AG04449 (cell line): ENCODE data around the gene IFT172.

Source experiments
- CTCF ChIA-PET: fragments of 350-600 bp; formaldehyde crosslinking; extraction: SDS; loops from one replicate; lab custom pipeline; 2021; ENCODE audit warnings: antibody characterized with exemption; lab: Yijun Ruan, JAX
- POLR2A ChIA-PET: fragments of 400-600, 350-600 bp; formaldehyde crosslinking; extraction: SDS; loops from one replicate; lab custom pipeline; 2020; ENCODE audit warnings: antibody characterized with exemption, inconsistent platforms; lab: Yijun Ruan, JAX
- DNase-seq: peaks from one replicate; pipeline ENCODE4 v3.0.0-alpha.2; 2010; ENCODE audit warnings: low read depth, low spot score
- H3K4me3 ChIP-seq: 2 replicates; pipeline ENCODE4 v1.5.1; 2011; ENCODE audit warnings: low read depth, mild to moderate bottlenecking, control low read depth, low read length
- TF ChIP-seq, protein P1 (sequence below): IDR thresholded peaks from one replicate; pipeline ENCODE4 v1.5.1; 2011; ENCODE audit warnings: mild to moderate bottlenecking, moderate library complexity, low read length, control low read depth, inconsistent platforms; ENCODE audit not compliant: insufficient read depth; ENCODE audit errors: missing control alignments

Gene IFT172

DNA sequence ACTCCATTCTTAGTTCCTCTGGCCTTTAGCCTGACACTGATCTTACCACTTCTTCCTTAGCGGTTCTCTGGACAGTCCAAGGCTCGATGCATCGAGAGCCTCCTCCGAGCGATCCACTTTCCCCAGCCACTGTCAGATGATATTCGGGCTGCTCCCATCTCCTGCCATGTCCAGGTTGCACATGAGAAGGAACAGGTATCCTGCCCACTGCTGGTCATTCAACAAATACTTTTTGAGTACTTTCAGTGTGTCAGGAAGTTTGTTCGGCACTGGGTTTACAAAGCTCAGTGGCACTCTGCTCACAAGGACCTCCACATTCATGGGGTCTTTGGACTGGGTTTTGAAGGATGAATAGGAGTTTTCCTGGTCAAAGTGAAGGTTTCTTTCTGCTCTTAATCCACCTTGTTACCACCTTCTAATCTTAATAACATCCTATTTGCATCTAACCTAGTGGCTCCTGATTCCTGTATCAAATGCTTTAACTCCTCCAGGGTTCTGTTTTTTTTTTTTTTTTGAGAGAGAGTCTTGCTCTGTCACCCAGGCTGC lies 32.9 kb upstream of the IFT172 start:
- DNase-seq: no peak
- TF ChIP-seq, protein P1, sequence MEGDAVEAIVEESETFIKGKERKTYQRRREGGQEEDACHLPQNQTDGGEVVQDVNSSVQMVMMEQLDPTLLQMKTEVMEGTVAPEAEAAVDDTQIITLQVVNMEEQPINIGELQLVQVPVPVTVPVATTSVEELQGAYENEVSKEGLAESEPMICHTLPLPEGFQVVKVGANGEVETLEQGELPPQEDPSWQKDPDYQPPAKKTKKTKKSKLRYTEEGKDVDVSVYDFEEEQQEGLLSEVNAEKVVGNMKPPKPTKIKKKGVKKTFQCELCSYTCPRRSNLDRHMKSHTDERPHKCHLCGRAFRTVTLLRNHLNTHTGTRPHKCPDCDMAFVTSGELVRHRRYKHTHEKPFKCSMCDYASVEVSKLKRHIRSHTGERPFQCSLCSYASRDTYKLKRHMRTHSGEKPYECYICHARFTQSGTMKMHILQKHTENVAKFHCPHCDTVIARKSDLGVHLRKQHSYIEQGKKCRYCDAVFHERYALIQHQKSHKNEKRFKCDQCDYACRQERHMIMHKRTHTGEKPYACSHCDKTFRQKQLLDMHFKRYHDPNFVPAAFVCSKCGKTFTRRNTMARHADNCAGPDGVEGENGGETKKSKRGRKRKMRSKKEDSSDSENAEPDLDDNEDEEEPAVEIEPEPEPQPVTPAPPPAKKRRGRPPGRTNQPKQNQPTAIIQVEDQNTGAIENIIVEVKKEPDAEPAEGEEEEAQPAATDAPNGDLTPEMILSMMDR: no peak
- H3K4me3 ChIP-seq: no peak overlapping the region
- ChIA-PET POLR2A (no interaction called here), CTCF (no interaction called here)

DNA sequence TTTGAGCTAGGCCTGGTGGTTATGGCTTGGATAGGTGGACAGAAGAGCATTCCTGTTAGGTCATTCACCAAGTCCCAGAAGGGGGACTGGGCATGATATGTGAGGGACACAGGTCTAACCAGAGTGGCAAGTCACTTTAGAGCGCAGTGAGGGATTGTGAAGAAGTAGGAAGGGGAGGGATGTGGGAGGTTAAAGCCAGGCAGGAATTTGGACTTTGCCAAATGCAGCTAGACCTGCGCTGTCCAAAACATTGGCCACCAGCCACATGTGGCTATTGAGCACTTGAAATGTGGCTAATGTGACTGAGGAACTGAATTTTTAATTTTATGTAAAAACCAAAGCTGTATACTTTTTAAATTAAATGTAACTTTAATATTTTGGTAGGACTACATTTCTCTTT lies 30.8 kb upstream of the IFT172 start:
- TF ChIP-seq, protein P1: no peak
- no peak overlapping the region for H3K4me3 ChIP-seq
- POLR2A ChIA-PET: no interaction called here
- CTCF ChIA-PET: no interaction called here
- no peak for DNase-seq

DNA sequence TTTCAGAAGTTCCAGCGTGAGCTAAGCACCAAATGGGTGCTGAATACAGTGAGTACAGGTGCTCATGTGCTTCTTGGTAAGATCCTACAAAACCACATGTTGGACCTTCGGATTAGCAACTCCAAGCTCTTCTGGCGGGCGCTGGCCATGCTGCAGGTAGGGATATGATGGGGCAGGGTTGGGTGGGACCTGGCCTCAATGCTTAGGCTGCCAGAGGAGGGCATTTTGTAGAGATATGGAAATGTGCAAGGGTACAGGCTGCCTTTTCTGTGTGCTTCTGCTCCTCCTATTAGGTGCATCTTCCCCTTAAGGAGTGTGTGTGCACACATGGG lies 29.2 kb upstream of the IFT172 start:
- DNase-seq: no peak
- CTCF ChIA-PET: no interaction called here
- no peak overlapping the region for H3K4me3 ChIP-seq
- POLR2A ChIA-PET: no interaction called here
- TF ChIP-seq, protein P1: no peak

DNA sequence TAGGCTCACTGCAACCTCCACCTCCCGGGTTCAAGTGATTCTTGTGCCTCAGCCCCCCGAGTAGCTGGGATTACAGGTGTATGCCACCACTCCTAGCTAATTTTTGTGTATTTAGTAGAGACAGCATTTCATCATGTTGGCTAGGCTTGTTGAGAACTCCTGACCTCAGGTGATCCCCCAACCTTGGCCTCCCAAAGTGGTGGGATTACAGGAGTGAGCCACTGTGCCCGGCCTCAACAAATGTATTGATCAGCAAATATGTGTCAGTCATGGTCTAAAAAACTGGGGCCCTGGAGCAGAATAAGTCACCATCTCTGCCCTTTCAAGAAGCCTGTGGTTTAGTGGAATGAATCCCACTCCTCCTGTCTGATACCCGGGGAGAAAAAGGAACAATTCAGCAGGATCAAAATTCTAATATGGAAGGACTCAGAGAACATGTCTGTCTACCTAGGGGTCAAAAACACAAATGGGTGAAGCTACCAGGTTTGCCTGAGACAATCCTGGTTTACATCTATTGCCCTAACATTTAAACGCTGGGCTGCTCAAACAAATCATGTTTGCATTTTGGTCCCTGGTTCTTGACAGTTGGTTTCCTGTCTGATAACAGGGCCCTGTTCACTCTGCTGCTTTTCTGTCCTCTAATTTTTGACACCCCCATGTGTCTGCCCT lies 28.7 kb upstream of the IFT172 start:
- ChIA-PET CTCF (no interaction called here), POLR2A (no interaction called here)
- no peak for DNase-seq
- no peak overlapping the region for H3K4me3 ChIP-seq
- TF ChIP-seq, protein P1: no peak

DNA sequence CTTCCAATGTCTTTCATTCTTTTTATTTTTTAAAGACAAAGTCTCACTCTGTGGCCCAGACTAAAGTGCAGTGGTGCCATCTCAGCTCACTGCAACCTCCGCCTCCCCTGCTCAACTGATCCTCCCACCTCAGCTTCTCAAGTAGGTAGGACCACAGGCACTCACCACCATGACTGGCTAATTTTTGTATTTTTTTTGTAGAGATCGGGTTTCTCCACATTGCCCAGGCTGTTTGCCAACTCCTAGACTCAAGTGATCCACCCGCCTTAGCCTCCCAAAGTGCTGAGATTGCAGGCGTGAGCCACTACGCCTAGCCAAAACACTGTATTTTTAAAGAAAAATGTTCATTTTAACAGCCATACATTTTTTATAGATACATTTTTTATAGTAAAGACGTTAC lies 19.8 kb upstream of the IFT172 start:
- CTCF ChIA-PET: no interaction called here
- POLR2A ChIA-PET: no interaction called here

DNA sequence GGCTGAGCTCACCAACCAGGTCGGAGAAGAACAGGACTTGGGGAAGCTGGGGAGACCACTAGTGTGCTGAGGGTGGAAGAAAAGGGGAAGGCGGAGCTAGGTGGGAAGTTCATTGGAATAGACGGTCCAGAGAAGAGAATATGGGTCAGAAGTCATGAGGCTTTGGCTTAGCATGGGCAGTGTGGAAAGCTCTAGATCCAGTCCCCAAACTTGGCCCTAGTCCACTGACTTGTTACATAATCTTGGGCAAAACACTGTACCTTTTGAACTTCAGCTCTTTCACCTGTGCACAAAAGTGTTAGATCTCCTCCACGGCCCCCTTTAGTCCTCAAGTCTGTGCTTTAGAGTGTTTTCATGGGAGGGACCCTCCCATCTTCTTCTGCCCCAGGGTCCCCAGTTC lies 17.8 kb upstream of the IFT172 start:
- TF ChIP-seq, protein P1: no peak
- no peak overlapping the region for H3K4me3 ChIP-seq
- no peak for DNase-seq
- ChIA-PET CTCF (no interaction called here), POLR2A (interaction anchor here (0.6 kb wide), 1 partner anchor 30 kb away, joined by 3 read pairs; a partner anchor contains a TSS)

More for the DNA sequence above, 19.8 kb upstream of the IFT172 start:
- no peak for DNase-seq
- no peak overlapping the region for H3K4me3 ChIP-seq
- TF ChIP-seq, protein P1: no peak
